ENCODE results near the gene IL16. TPM values are rescaled to one million over a fixed set of nuclear protein-coding genes. Genes with fewer than 3 reads are reported as not detected.

The IL16 gene
- total and polyA plus RNA-seq, 2 donors (not counting 1 experiment from before 2014, with no cell fraction given) = 181 to 287 TPM

- Mint-ChIP-seq H3K9me3 (ENCODE audit: insufficient read depth) (no peaks in the 10 kb centered on the region), H3K4me3 (no peak overlapping the region), H3K4me1 (peaks cover 10% of the 10 kb centered on the region), H3K27me3 (no peaks in the 10 kb centered on the region), H3K27ac (no peak overlapping the region)
- H3K4me2 ChIP-seq (replicated peaks; ENCODE audit: low read depth, low read length, poor library complexity, severe bottlenecking) = no peak overlapping the region
- no peaks in the 10 kb centered on the region for H4K20me1 ChIP-seq (ENCODE audit: control insufficient read depth, insufficient read depth, low read length, poor library complexity, severe bottlenecking)
- H3K27me3 ChIP-seq (replicated peaks in 1 of 4; ENCODE audit: control extremely low read depth in 1 of 4, control insufficient read depth in 3 of 4, insufficient read depth in 4 of 4, low read length in 3 of 4) = no peaks in the 10 kb centered on the region
- no peak overlapping the region for H3K9ac ChIP-seq (ENCODE audit: low read length)
- DNase-seq = no peak
- 93% methylated on average over 14 of the region's 15 CpGs for WGBS (ENCODE audit: insufficient coverage)
- H3K4me1 ChIP-seq (ENCODE audit: control insufficient read depth in 2 of 2, insufficient read depth in 2 of 2, low read length in 2 of 2) = peaks cover 0 to 4% of the 10 kb centered on the region in 2 donors
- no peak overlapping the region for H3K27ac ChIP-seq (ENCODE audit: low read length in 2 of 2)
- ATAC-seq (ENCODE audit: low read depth) = no peak
- H3K36me3 ChIP-seq (replicated peaks in 1 of 2; ENCODE audit: control extremely low read depth in 1 of 2, control insufficient read depth in 1 of 2, extremely low read depth in 1 of 2, insufficient read depth in 2 of 2, low read length in 1 of 2) = no peaks in the 10 kb centered on the region
- no peak overlapping the region for H3K4me3 ChIP-seq (ENCODE audit: control extremely low read depth in 1 of 5, extremely low read depth in 1 of 5, insufficient read depth in 1 of 5, low read depth in 2 of 5, low read length in 4 of 5)
- TF ChIP-seq CTCF (IDR thresholded peaks at IDR 0.05) (no peak), EZH2 (IDR thresholded peaks at IDR 0.05; ENCODE audit: borderline replicate concordance, insufficient read depth, low read depth, low read length, poor library complexity, severe bottlenecking) (no peak)
- intact Hi-C loops (cut with micrococcal nuclease) = no loop called here
- H3K9me3 ChIP-seq (ENCODE audit: control extremely low read depth in 1 of 3, control insufficient read depth in 2 of 3, insufficient read depth in 1 of 3, low read length in 2 of 3) = no peaks in the 10 kb centered on the region
- CTCF ChIA-PET = interaction anchor here (0.9 to 20.0 kb wide), 4 partner anchors 28 to 65 kb away, joined by 3 to 306 read pairs (median 77); no protein-coding TSS in a partner anchor
- POLR2A ChIA-PET = no interaction called here
- no peak overlapping the region for H2AFZ ChIP-seq (ENCODE audit: insufficient read depth, low read depth, low read length, poor library complexity, severe bottlenecking)
- H3K79me2 ChIP-seq (ENCODE audit: control insufficient read depth, insufficient read depth, low read length) = no peaks in the 10 kb centered on the region
These were observed 134.9 kb downstream of the IL16 start for GRCh38 chr15:81331600-81331999.

- Histone ChIP-seq H4K20me1 (ENCODE audit: control insufficient read depth, insufficient read depth, low read length, poor library complexity, severe bottlenecking) (no peaks in the 10 kb centered on the region), H3K4me1 (ENCODE audit: control insufficient read depth in 2 of 2, insufficient read depth in 2 of 2, low read length in 2 of 2) (peaks cover 0 to 4% of the 10 kb centered on the region in 2 donors), H3K79me2 (ENCODE audit: control insufficient read depth, insufficient read depth, low read length) (no peaks in the 10 kb centered on the region), H2AFZ (ENCODE audit: insufficient read depth, low read depth, low read length, poor library complexity, severe bottlenecking) (no peak overlapping the region), H3K9ac (ENCODE audit: low read length) (no peak overlapping the region), H3K4me2 (replicated peaks; ENCODE audit: low read depth, low read length, poor library complexity, severe bottlenecking) (no peak overlapping the region), H3K27ac (ENCODE audit: low read length in 2 of 2) (no peak overlapping the region), H3K4me3 (ENCODE audit: control extremely low read depth in 1 of 5, extremely low read depth in 1 of 5, insufficient read depth in 1 of 5, low read depth in 2 of 5, low read length in 4 of 5) (no peak overlapping the region), H3K36me3 (replicated peaks in 1 of 2; ENCODE audit: control extremely low read depth in 1 of 2, control insufficient read depth in 1 of 2, extremely low read depth in 1 of 2, insufficient read depth in 2 of 2, low read length in 1 of 2) (no peaks in the 10 kb centered on the region), H3K9me3 (ENCODE audit: control extremely low read depth in 1 of 3, control insufficient read depth in 2 of 3, insufficient read depth in 1 of 3, low read length in 2 of 3) (no peaks in the 10 kb centered on the region), H3K27me3 (replicated peaks in 1 of 4; ENCODE audit: control extremely low read depth in 1 of 4, control insufficient read depth in 3 of 4, insufficient read depth in 4 of 4, low read length in 3 of 4) (no peaks in the 10 kb centered on the region)
- H3K9me3 Mint-ChIP-seq (ENCODE audit: insufficient read depth) = no peaks in the 10 kb centered on the region
- POLR2A ChIA-PET = no interaction called here
- CTCF ChIA-PET = interaction anchor here (0.9 to 20.0 kb wide), 4 partner anchors 28 to 66 kb away, joined by 3 to 306 read pairs (median 77); no protein-coding TSS in a partner anchor
- intact Hi-C loops (cut with micrococcal nuclease) = no loop called here
- WGBS (ENCODE audit: insufficient coverage) = 97% methylated on average over 12 of the region's 12 CpGs
- ATAC-seq (ENCODE audit: low read depth) (no peak), DNase-seq (no peak)
- H3K27ac Mint-ChIP-seq = no peak overlapping the region
- TF ChIP-seq CTCF (IDR thresholded peaks at IDR 0.05) (no peak), EZH2 (IDR thresholded peaks at IDR 0.05; ENCODE audit: borderline replicate concordance, insufficient read depth, low read depth, low read length, poor library complexity, severe bottlenecking) (no peak)
- peaks cover 13% of the 10 kb centered on the region for H3K4me1 Mint-ChIP-seq
- no peaks in the 10 kb centered on the region for H3K27me3 Mint-ChIP-seq
- no peak overlapping the region for H3K4me3 Mint-ChIP-seq
These were observed 135.6 kb downstream of the IL16 start for GRCh38 chr15:81332326-81332725.
